Activated CD8-positive, alpha-beta memory T cell treated with anti-CD3 and anti-CD28 coated beads, Interleukin-2, amount 10 ng/mL, durations not matched to agents 7 days and 5 days (primary cell): Measurements from ENCODE around the gene FBP2. TPM values are rescaled to one million over a fixed set of nuclear protein-coding genes. Genes with fewer than 3 reads are reported as not detected.

Source experiments
- ATAC-seq: fragments of 150-1000 bp; cut with Tn5 transposase; one replicate; pipeline ENCODE4 v1.10.0; 2021; ENCODE audit warnings: moderate library complexity
- CTCF ChIA-PET: fragments of 350-600 bp; sonication (Branson Sonifier 250); formaldehyde crosslinking; loops from one replicate; lab custom pipeline; 2021; ENCODE audit warnings: antibody characterized with exemption; lab: Charles Lee
- DNase-seq: peaks from one replicate; pipeline ENCODE4 v3.0.0-alpha.2; 2020
- H3K27ac Mint-ChIP-seq: one replicate; pipeline ENCODE4 v1.8.0; 2021; ENCODE audit warnings: mild to moderate bottlenecking, mixed read lengths
- H3K27me3 Mint-ChIP-seq: one replicate; pipeline ENCODE4 v1.8.0; 2021; ENCODE audit warnings: mixed read lengths
- H3K36me3 Mint-ChIP-seq: one replicate; pipeline ENCODE4 v1.8.0; 2021; ENCODE audit warnings: mild to moderate bottlenecking, mixed read lengths
- H3K4me1 Mint-ChIP-seq: one replicate; pipeline ENCODE4 v1.8.0; 2021; ENCODE audit warnings: mixed read lengths
- H3K4me3 Mint-ChIP-seq: one replicate; pipeline ENCODE4 v1.8.0; 2021; ENCODE audit warnings: mild to moderate bottlenecking, moderate library complexity, mixed read lengths
- H3K9me3 Mint-ChIP-seq: one replicate; pipeline ENCODE4 v1.8.0; 2022; ENCODE audit warnings: low read depth, mixed read lengths
- total RNA-seq, 2 experiments: library from RNA; stranded (reverse); gene quantifications; one replicate each; pipeline ENCODE4 v1.2.3, GENCODE V29; 2021

Gene FBP2
- total RNA-seq, 2 experiments from 2014 or later: not detected

- H3K4me1 Mint-ChIP-seq: no peaks in the 10 kb centered on the region
- DNase-seq (no peak), ATAC-seq (no peak)
- H3K27ac Mint-ChIP-seq: no peak overlapping the region
- no peaks in the 10 kb centered on the region for H3K36me3 Mint-ChIP-seq
- no peaks in the 10 kb centered on the region for H3K9me3 Mint-ChIP-seq
- H3K27me3 Mint-ChIP-seq: peaks cover 2% of the 10 kb centered on the region
- CTCF ChIA-PET: no interaction called here
- H3K4me3 Mint-ChIP-seq: no peak overlapping the region
Measured at GRCh38 chr9:94624629-94625028, 31.0 kb upstream of the FBP2 start.

- CTCF ChIA-PET: no interaction called here
- Mint-ChIP-seq H3K27ac (no peak overlapping the region), H3K36me3 (no peaks in the 10 kb centered on the region), H3K27me3 (peaks cover 2% of the 10 kb centered on the region), H3K9me3 (no peaks in the 10 kb centered on the region), H3K4me1 (no peaks in the 10 kb centered on the region), H3K4me3 (no peak overlapping the region)
- DNase-seq (peak; percentile 49), ATAC-seq (no peak)
Measured at GRCh38 chr9:94623253-94623652, 29.6 kb upstream of the FBP2 start.

- Mint-ChIP-seq H3K27ac (no peak overlapping the region), H3K4me3 (no peak overlapping the region), H3K4me1 (no peaks in the 10 kb centered on the region), H3K9me3 (no peaks in the 10 kb centered on the region), H3K27me3 (peaks cover 8% of the 10 kb centered on the region), H3K36me3 (no peaks in the 10 kb centered on the region)
- CTCF ChIA-PET: no interaction called here
- DNase-seq: no peak
- no peak for ATAC-seq
Measured at GRCh38 chr9:94622087-94622800, 28.6 kb upstream of the FBP2 start.

- no peak for ATAC-seq
- DNase-seq: no peak
- Mint-ChIP-seq H3K4me3 (no peak overlapping the region), H3K27me3 (peaks cover 7% of the 10 kb centered on the region), H3K9me3 (no peaks in the 10 kb centered on the region), H3K27ac (no peak overlapping the region), H3K36me3 (no peaks in the 10 kb centered on the region), H3K4me1 (no peaks in the 10 kb centered on the region)
- CTCF ChIA-PET: no interaction called here
Measured at GRCh38 chr9:94619026-94619425, 25.4 kb upstream of the FBP2 start.

GRCh38 chr9:94613003-94613402, 19.4 kb upstream of the FBP2 start:
- CTCF ChIA-PET: interaction anchor here (0.6 kb wide), 1 partner anchor 57 kb away, joined by 3 read pairs; no protein-coding TSS in a partner anchor
- Mint-ChIP-seq H3K36me3 (no peaks in the 10 kb centered on the region), H3K4me1 (peaks cover 13% of the 10 kb centered on the region), H3K9me3 (no peaks in the 10 kb centered on the region), H3K27me3 (peaks cover 47% of the 10 kb centered on the region), H3K27ac (no peak overlapping the region), H3K4me3 (no peak overlapping the region)
- ATAC-seq: no peak
- no peak for DNase-seq

- no peak for ATAC-seq
- Mint-ChIP-seq H3K4me3 (no peak overlapping the region), H3K27ac (no peak overlapping the region), H3K27me3 (peaks cover 45% of the 10 kb centered on the region), H3K4me1 (peaks cover 13% of the 10 kb centered on the region), H3K9me3 (no peaks in the 10 kb centered on the region), H3K36me3 (no peaks in the 10 kb centered on the region)
- DNase-seq: no peak
- CTCF ChIA-PET: interaction anchor here (1.2 to 1.6 kb wide), 2 partner anchors 69 to 516 kb away, joined by 3 to 5 read pairs; no protein-coding TSS in a partner anchor
Measured at GRCh38 chr9:94612071-94612470, 18.4 kb upstream of the FBP2 start.

GRCh38 chr9:94611638-94612068, 18.0 kb upstream of the FBP2 start:
- DNase-seq (peak; percentile 62), ATAC-seq (peak; percentile 49)
- H3K9me3 Mint-ChIP-seq: no peaks in the 10 kb centered on the region
- CTCF ChIA-PET: interaction anchor here (1.2 to 1.6 kb wide), 2 partner anchors 69 to 516 kb away, joined by 3 to 5 read pairs; no protein-coding TSS in a partner anchor
- peak overlapping the region; percentile 38 for H3K27ac Mint-ChIP-seq
- H3K4me1 Mint-ChIP-seq: peaks cover 13% of the 10 kb centered on the region
- peaks cover 50% of the 10 kb centered on the region for H3K27me3 Mint-ChIP-seq
- no peak overlapping the region for H3K4me3 Mint-ChIP-seq
- H3K36me3 Mint-ChIP-seq: no peaks in the 10 kb centered on the region

- ATAC-seq (no peak), DNase-seq (no peak)
- peaks cover 63% of the 10 kb centered on the region for H3K27me3 Mint-ChIP-seq
- CTCF ChIA-PET: interaction anchor here (1.6 kb wide), 1 partner anchor 518 kb away, joined by 3 read pairs; no protein-coding TSS in a partner anchor
- no peaks in the 10 kb centered on the region for H3K9me3 Mint-ChIP-seq
- no peaks in the 10 kb centered on the region for H3K36me3 Mint-ChIP-seq
- H3K4me1 Mint-ChIP-seq: peaks cover 13% of the 10 kb centered on the region
- H3K27ac Mint-ChIP-seq: no peak overlapping the region
- H3K4me3 Mint-ChIP-seq: no peak overlapping the region
Measured at GRCh38 chr9:94610181-94610606, 16.6 kb upstream of the FBP2 start.

- Mint-ChIP-seq H3K4me3 (no peak overlapping the region), H3K27me3 (peaks cover 73% of the 10 kb centered on the region), H3K4me1 (peaks cover 12% of the 10 kb centered on the region), H3K27ac (no peak overlapping the region), H3K9me3 (no peaks in the 10 kb centered on the region), H3K36me3 (no peaks in the 10 kb centered on the region)
- DNase-seq (no peak), ATAC-seq (no peak)
- CTCF ChIA-PET: no interaction called here
Measured at GRCh38 chr9:94607423-94607691, 13.7 kb upstream of the FBP2 start.

GRCh38 chr9:94606646-94607422, 13.2 kb upstream of the FBP2 start:
- CTCF ChIA-PET: no interaction called here
- Mint-ChIP-seq H3K4me1 (peaks cover 7% of the 10 kb centered on the region), H3K9me3 (no peaks in the 10 kb centered on the region), H3K27me3 (peaks cover 69% of the 10 kb centered on the region), H3K27ac (no peak overlapping the region), H3K4me3 (no peak overlapping the region), H3K36me3 (no peaks in the 10 kb centered on the region)
- DNase-seq: no peak
- no peak for ATAC-seq

- no peaks in the 10 kb centered on the region for H3K36me3 Mint-ChIP-seq
- peak; percentile 90 for ATAC-seq
- CTCF ChIA-PET: interaction anchor here (0.9 kb wide), 1 partner anchor 24 kb away, joined by 3 read pairs; no protein-coding TSS in a partner anchor
Measured at GRCh38 chr9:94603259-94604160, 9.9 kb upstream of the FBP2 start.

GRCh38 chr9:94602666-94603065, 9.0 kb upstream of the FBP2 start:
- peaks cover 41% of the 10 kb centered on the region for H3K27me3 Mint-ChIP-seq
- H3K27ac Mint-ChIP-seq: no peak overlapping the region
- no peaks in the 10 kb centered on the region for H3K9me3 Mint-ChIP-seq
- CTCF ChIA-PET: interaction anchor here (0.7 kb wide), 2 partner anchors 353 to 521 kb away, joined by 3 read pairs; no protein-coding TSS in a partner anchor
- H3K4me1 Mint-ChIP-seq: peaks cover 2% of the 10 kb centered on the region
- ATAC-seq (no peak), DNase-seq (no peak)
- no peak overlapping the region for H3K4me3 Mint-ChIP-seq
- H3K36me3 Mint-ChIP-seq: no peaks in the 10 kb centered on the region

More at GRCh38 chr9:94603259-94604160, 9.9 kb upstream of the FBP2 start:
- peak; percentile 78 for DNase-seq
- H3K4me1 Mint-ChIP-seq: peaks cover 2% of the 10 kb centered on the region
- no peak overlapping the region for H3K27ac Mint-ChIP-seq
- peaks cover 43% of the 10 kb centered on the region for H3K27me3 Mint-ChIP-seq
- no peak overlapping the region for H3K4me3 Mint-ChIP-seq
- H3K9me3 Mint-ChIP-seq: no peaks in the 10 kb centered on the region

- no peaks in the 10 kb centered on the region for H3K9me3 Mint-ChIP-seq
- H3K36me3 Mint-ChIP-seq: no peaks in the 10 kb centered on the region
- no peak overlapping the region for H3K27ac Mint-ChIP-seq
- no peak overlapping the region for H3K4me3 Mint-ChIP-seq
- H3K4me1 Mint-ChIP-seq: peaks cover 2% of the 10 kb centered on the region
- ATAC-seq (no peak), DNase-seq (no peak)
- H3K27me3 Mint-ChIP-seq: peaks cover 23% of the 10 kb centered on the region
- CTCF ChIA-PET: no interaction called here
Measured at GRCh38 chr9:94600715-94601114, 7.1 kb upstream of the FBP2 start.
